Neutrophil (primary cell): Measurements from ENCODE around the gene SIPA1.

Experiments used
- H3K27ac ChIP-seq: fragments of 200-600 bp; sonication (generic); 2 replicates; pipeline ENCODE4 v1.5.1; 2016; ENCODE audit warnings: mild to moderate bottlenecking, moderate library complexity
- H3K27me3 ChIP-seq: fragments of 200-600 bp; sonication (generic); 2 replicates; pipeline ENCODE4 v1.6.0; 2016; ENCODE audit warnings: mild to moderate bottlenecking
- H3K36me3 ChIP-seq: fragments of 200-600 bp; sonication (generic); 2 replicates; pipeline ENCODE4 v1.5.1; 2017
- H3K4me1 ChIP-seq, 2 experiments: fragments of 200-600 bp in 1 of 2; sonication (generic) in 1 of 2; 1 replicate in 1 of 2; 2 replicates in 1 of 2; pipeline versions ENCODE4 v1.5.1 to v1.6.1; 2013 to 2016; ENCODE audit warnings: low read depth in 1 of 2, low read length in 1 of 2, mild to moderate bottlenecking in 1 of 2, moderate library complexity in 1 of 2; ENCODE audit not compliant: control insufficient read depth in 1 of 2, insufficient read depth in 1 of 2
- H3K4me3 ChIP-seq, 2 experiments: fragments of 200-600 bp in 1 of 2; sonication (generic) in 1 of 2; 1 replicate in 1 of 2; 2 replicates in 1 of 2; pipeline ENCODE4 v1.5.1; 2013 to 2016; ENCODE audit warnings: low read depth in 1 of 2, low read length in 1 of 2, mild to moderate bottlenecking in 1 of 2, moderate library complexity in 1 of 2
- H3K9me3 ChIP-seq: fragments of 200-600 bp; sonication (generic); 2 replicates; pipeline ENCODE4 v1.5.1; 2016
- TF ChIP-seq, protein P1 (sequence below): fragments of 200-600 bp; sonication (generic); IDR thresholded peaks from 2 replicates; pipeline ENCODE4 v1.5.1; 2016; ENCODE audit warnings: antibody characterized with exemption

Gene SIPA1

DNA sequence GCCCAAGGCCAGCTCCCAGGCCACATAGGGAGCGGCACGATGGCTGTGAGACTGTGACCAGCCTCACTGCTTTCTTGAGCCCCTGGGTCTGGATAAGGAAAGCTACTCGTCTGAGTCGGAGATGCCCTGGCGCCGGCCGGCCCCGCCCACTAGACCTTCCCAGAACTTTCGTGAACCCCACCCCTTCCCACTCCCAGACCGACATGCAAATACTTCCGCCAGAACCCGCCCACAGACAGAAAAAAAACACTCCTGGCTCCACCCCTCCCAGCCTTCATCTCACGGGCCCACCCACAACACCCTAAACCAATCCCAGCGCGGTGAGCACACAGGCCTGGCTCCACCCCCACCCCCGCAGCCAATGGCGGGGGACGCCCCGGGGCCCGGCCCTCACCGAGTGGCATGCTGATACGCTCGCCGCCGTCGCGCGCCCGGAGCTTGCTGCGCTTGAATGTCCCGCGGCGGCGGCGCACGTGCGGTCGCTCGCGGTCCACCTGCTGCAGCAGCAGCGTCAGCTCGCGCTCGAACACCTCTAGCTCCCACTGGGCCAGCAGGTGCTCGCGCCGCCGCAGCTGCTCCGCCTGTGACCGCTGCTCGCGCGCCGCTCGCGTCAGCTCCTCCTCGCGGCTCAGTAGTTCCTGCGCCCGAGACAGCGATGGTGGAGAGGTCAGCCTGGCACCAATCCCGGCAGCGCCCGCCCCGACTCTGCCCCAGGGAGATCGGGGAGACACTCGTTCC, 30.9 kb upstream of the SIPA1 start:
- no peak overlapping the region for H3K4me3 ChIP-seq
- no peaks in the 10 kb centered on the region for H3K9me3 ChIP-seq
- peaks cover 87% of the 10 kb centered on the region for H3K36me3 ChIP-seq
- no peak overlapping the region for H3K27ac ChIP-seq
- peaks cover 34 to 37% of the 10 kb centered on the region in 2 experiments for H3K4me1 ChIP-seq
- TF ChIP-seq, protein P1, sequence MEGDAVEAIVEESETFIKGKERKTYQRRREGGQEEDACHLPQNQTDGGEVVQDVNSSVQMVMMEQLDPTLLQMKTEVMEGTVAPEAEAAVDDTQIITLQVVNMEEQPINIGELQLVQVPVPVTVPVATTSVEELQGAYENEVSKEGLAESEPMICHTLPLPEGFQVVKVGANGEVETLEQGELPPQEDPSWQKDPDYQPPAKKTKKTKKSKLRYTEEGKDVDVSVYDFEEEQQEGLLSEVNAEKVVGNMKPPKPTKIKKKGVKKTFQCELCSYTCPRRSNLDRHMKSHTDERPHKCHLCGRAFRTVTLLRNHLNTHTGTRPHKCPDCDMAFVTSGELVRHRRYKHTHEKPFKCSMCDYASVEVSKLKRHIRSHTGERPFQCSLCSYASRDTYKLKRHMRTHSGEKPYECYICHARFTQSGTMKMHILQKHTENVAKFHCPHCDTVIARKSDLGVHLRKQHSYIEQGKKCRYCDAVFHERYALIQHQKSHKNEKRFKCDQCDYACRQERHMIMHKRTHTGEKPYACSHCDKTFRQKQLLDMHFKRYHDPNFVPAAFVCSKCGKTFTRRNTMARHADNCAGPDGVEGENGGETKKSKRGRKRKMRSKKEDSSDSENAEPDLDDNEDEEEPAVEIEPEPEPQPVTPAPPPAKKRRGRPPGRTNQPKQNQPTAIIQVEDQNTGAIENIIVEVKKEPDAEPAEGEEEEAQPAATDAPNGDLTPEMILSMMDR: no peak
- H3K27me3 ChIP-seq: no peaks in the 10 kb centered on the region

DNA sequence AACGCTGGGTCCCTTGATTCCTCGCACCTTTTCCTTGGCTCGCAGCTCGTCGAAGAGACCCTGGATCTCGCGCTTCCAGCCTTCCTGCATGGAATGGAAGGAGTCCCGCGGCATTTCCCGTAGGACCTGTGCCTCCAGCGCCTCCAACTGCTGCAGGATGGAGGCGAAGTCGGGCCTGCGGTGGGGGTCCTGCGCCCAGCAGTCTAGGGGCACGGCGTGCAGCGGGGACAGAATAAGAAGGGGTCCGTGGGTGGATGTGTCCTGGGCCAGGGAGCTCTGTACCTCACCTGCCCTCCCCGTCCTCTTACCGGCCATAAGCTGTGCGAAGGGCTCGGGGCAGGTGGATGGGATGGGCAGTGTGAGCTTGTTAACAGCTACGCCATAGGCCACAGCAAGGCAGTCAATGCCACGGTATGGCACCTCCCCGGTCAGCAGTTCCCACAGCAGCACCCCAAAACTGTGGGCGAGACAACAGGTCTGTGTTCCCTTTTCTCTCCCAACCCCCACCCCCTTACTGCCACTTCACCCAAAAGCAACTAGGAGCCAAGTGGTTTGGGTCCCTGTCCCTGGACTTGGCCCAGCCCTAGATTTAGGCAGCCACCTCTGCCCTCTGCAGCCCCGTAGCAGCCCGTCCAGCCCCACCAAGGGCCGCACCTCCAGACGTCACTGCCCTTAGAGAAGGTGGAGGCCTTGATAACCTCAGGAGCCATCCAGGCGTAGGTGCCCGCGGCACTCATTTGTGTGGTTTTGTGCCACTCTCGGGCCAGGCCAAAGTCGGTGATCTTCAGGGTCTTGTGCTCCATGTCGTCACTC, 30.1 kb upstream of the SIPA1 start:
- Histone ChIP-seq H3K4me3 (no peak overlapping the region), H3K27me3 (no peaks in the 10 kb centered on the region), H3K36me3 (peaks cover 87% of the 10 kb centered on the region), H3K4me1 (peaks cover 41 to 45% of the 10 kb centered on the region in 2 experiments), H3K27ac (no peak overlapping the region), H3K9me3 (no peaks in the 10 kb centered on the region)
- TF ChIP-seq, protein P1: no peak

DNA sequence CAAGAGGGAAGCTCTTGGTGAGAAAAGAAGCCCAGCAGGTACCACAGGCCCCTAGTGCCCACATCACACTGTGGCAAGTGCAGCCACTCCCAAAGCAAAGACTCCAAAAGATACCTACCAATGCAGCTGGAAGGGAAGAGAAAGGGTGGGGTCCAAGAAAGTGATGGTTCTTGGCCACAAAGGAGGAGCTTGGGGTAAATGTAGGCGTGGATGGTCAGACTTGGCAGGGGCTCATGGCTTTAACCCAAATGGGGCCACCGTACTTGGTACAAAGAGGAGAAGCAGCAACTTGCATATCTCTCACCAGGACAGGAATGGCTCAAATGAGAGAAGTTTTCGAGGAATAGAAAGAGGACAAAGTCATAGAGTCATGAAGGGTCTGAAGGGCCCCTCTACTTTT, 28.7 kb upstream of the SIPA1 start:
- H3K9me3 ChIP-seq: no peaks in the 10 kb centered on the region
- H3K27me3 ChIP-seq: no peaks in the 10 kb centered on the region
- H3K27ac ChIP-seq: peak overlapping the region; percentile 98
- peaks cover 47 to 52% of the 10 kb centered on the region in 2 experiments for H3K4me1 ChIP-seq
- TF ChIP-seq, protein P1: no peak
- H3K36me3 ChIP-seq: peaks cover 77% of the 10 kb centered on the region
- H3K4me3 ChIP-seq: no peak overlapping the region

DNA sequence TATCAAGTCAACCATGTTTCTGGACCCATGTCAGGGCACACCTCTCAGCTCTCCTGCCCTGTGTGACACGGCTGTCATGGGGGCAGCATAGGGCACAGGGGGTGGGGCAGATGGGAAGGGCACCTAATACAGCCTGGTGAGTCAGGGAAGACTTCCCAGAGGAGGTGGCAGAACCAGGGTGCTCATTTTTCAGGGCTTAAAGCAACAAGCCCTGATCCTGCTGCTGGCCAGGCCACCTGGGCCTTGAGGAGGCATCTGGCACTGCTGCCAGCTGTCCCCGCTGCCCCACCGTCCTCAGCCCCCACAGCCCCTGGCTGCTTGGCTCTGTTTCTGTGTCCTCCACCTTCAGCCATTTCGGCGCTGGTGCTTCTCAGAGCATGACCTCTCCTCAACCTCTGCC, 28.2 kb upstream of the SIPA1 start:
- H3K9me3 ChIP-seq: no peaks in the 10 kb centered on the region
- H3K4me3 ChIP-seq: peak overlapping the region in 1 of 2 experiments; percentile 96
- H3K27ac ChIP-seq: peak overlapping the region; percentile 98
- peaks cover 50 to 52% of the 10 kb centered on the region in 2 experiments for H3K4me1 ChIP-seq
- no peaks in the 10 kb centered on the region for H3K27me3 ChIP-seq
- TF ChIP-seq, protein P1: no peak
- H3K36me3 ChIP-seq: peaks cover 72% of the 10 kb centered on the region

DNA sequence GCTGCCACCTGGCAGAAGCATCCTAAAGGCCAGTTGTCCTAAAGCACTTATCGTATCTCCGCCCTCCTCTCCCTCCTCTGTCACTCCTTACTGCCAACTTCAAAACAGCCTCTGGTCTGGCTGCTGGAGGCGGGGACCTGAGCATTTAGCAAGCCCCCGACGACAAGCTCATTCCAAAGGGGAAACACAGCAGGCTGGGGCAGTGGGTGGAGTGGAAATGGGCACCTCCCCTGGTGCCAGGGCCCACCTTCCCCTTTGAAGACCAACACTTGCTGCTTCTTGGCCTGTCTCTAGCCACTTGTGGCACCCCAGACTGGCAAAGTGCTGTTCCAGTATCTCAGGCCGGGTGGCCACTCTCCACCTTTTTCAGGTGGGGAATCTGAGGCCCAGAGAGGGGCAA, 27.5 kb upstream of the SIPA1 start:
- H3K4me1 ChIP-seq: peaks cover 50 to 56% of the 10 kb centered on the region in 2 experiments
- H3K27ac ChIP-seq: peak overlapping the region; percentile 98
- TF ChIP-seq, protein P1: no peak
- peak overlapping the region; percentile 88 to 96 for H3K4me3 ChIP-seq
- H3K9me3 ChIP-seq: no peaks in the 10 kb centered on the region
- H3K27me3 ChIP-seq: no peaks in the 10 kb centered on the region
- peaks cover 65% of the 10 kb centered on the region for H3K36me3 ChIP-seq
